Uterus (tissue), 2 donors: ENCODE measurements around the gene CNOT4.

Experiments used
- POLR2A ChIP-seq, 2 donors: fragments of 450-650 bp; IDR thresholded peaks; one replicate each; pipeline ENCODE4 v1.6.1; 2016; ENCODE audit warnings: antibody characterized with exemption in 2 of 2, mild to moderate bottlenecking in 1 of 2, moderate library complexity in 1 of 2
- TF ChIP-seq, protein P1 (sequence below), 4 experiments: fragments of 200-600 bp in 2 of 4; fragments of 450-650 bp in 2 of 4; sonication (generic) in 2 of 4; IDR thresholded peaks; one replicate each; pipeline ENCODE4 v1.5.1; 2016 to 2019; ENCODE audit warnings: antibody characterized with exemption in 4 of 4, mild to moderate bottlenecking in 2 of 4, moderate library complexity in 1 of 4

DNA sequence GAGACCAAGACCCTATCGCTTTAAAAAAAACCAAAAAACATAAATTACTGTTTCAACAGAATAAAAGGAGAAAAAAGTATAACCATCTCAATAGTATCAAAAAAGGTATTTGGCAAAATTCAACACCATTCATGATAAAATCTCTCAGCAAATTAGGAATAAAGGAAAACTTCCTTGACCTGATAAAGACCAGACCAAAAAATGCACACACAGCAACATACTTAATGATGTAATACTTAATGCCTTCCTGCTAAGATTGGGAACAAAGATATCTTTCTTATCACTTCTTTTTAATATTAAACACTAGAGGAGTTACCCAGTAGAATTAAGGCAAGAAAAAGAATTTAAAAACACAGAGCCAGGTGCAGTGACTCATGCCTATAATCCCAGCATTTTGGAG is 79.3 kb downstream of the CNOT4 start:
- TF ChIP-seq, protein P1, sequence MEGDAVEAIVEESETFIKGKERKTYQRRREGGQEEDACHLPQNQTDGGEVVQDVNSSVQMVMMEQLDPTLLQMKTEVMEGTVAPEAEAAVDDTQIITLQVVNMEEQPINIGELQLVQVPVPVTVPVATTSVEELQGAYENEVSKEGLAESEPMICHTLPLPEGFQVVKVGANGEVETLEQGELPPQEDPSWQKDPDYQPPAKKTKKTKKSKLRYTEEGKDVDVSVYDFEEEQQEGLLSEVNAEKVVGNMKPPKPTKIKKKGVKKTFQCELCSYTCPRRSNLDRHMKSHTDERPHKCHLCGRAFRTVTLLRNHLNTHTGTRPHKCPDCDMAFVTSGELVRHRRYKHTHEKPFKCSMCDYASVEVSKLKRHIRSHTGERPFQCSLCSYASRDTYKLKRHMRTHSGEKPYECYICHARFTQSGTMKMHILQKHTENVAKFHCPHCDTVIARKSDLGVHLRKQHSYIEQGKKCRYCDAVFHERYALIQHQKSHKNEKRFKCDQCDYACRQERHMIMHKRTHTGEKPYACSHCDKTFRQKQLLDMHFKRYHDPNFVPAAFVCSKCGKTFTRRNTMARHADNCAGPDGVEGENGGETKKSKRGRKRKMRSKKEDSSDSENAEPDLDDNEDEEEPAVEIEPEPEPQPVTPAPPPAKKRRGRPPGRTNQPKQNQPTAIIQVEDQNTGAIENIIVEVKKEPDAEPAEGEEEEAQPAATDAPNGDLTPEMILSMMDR (IDR thresholded peaks at IDR 0.05): no peak
- no peak for TF ChIP-seq POLR2A (IDR thresholded peaks at IDR 0.05)
